CD14-positive monocyte (primary cell): ENCODE results near the gene MRPS2. TPM values are rescaled to one million over a fixed set of nuclear protein-coding genes. Genes with fewer than 3 reads are reported as not detected.

ENCODE experiments used
- DNase-seq, 3 donors: peaks; one replicate each; pipeline ENCODE4 v3.0.0-alpha.2; 2011 to 2022
- H2AFZ ChIP-seq: 2 replicates; pipeline ENCODE4 v1.6.0; 2012; ENCODE audit warnings: mild to moderate bottlenecking, low read depth, low read length, inconsistent platforms; ENCODE audit not compliant: insufficient read depth, poor library complexity, severe bottlenecking
- H3K27ac ChIP-seq, 2 donors: 1 replicate in 1 of 2; 2 replicates in 1 of 2; pipeline ENCODE4 v1.5.1; 2012 to 2013; ENCODE audit warnings: low read length in 2 of 2, control low read depth in 1 of 2, inconsistent platforms in 1 of 2, low read depth in 1 of 2, mild to moderate bottlenecking in 1 of 2
- H3K27me3 ChIP-seq, 2 donors: one replicate each; pipeline versions ENCODE4 v1.6.0 to v1.6.1; 2011 to 2013; ENCODE audit warnings: low read length in 2 of 2; ENCODE audit not compliant: control insufficient read depth in 2 of 2, insufficient read depth in 2 of 2
- H3K36me3 ChIP-seq, 2 donors: replicated peaks in 1 of 2; 1 replicate in 1 of 2; 2 replicates in 1 of 2; pipeline versions ENCODE4 v1.5.1 to v1.6.1; 2012 to 2013; ENCODE audit warnings: low read length in 2 of 2, control low read depth in 1 of 2, inconsistent platforms in 1 of 2, mild to moderate bottlenecking in 1 of 2; ENCODE audit not compliant: insufficient read depth in 2 of 2, control insufficient read depth in 1 of 2
- H3K4me1 ChIP-seq, 2 donors: 1 replicate in 1 of 2; 2 replicates in 1 of 2; pipeline versions ENCODE4 v1.5.1 to v1.6.1; 2012 to 2013; ENCODE audit warnings: low read length in 2 of 2, control low read depth in 1 of 2, inconsistent platforms in 1 of 2, mild to moderate bottlenecking in 1 of 2, moderate library complexity in 1 of 2; ENCODE audit not compliant: insufficient read depth in 2 of 2, control insufficient read depth in 1 of 2
- H3K4me2 ChIP-seq: replicated peaks from 2 replicates; pipeline ENCODE3; 2012; ENCODE audit warnings: low read length, moderate library complexity, mild to moderate bottlenecking; ENCODE audit not compliant: poor library complexity, severe bottlenecking; ENCODE audit errors: extremely low read depth
- H3K4me3 ChIP-seq, 3 experiments: fragments of 200-600 bp in 1 of 3; sonication (generic) in 1 of 3; replicated peaks in 1 of 3; 1 replicate in 2 of 3; 2 replicates in 1 of 3; pipeline ENCODE4 v1.5.1; 2011 to 2013; ENCODE audit warnings: low read length in 3 of 3, mild to moderate bottlenecking in 3 of 3, control low read depth in 2 of 3, low read depth in 2 of 3, inconsistent platforms in 1 of 3, moderate library complexity in 1 of 3
- H3K79me2 ChIP-seq: 2 replicates; pipeline ENCODE4 v1.6.0; 2012; ENCODE audit warnings: mild to moderate bottlenecking, control low read depth, inconsistent platforms, low read length, moderate library complexity; ENCODE audit not compliant: insufficient read depth
- H3K9ac ChIP-seq: 2 replicates; pipeline ENCODE4 v1.6.0; 2017; ENCODE audit warnings: low read length, mild to moderate bottlenecking; ENCODE audit not compliant: insufficient read depth, poor library complexity, severe bottlenecking
- H3K9me3 ChIP-seq, 2 donors: replicated peaks in 1 of 2; 1 replicate in 1 of 2; 2 replicates in 1 of 2; pipeline versions ENCODE4 v1.5.1 to v1.6.1; 2012 to 2013; ENCODE audit warnings: low read length in 2 of 2, control low read depth in 1 of 2; ENCODE audit not compliant: control insufficient read depth in 1 of 2, insufficient read depth in 1 of 2
- H4K20me1 ChIP-seq: 2 replicates; pipeline ENCODE4 v1.6.0; 2012; ENCODE audit warnings: mild to moderate bottlenecking, low read length, control low read depth, moderate library complexity; ENCODE audit not compliant: insufficient read depth
- H3K27ac Mint-ChIP-seq, 7 donors: one replicate each; pipeline ENCODE4 v1.8.0; 2020; ENCODE audit warnings: mild to moderate bottlenecking in 7 of 7, mixed read lengths in 7 of 7, moderate library complexity in 6 of 7, inconsistent platforms in 2 of 7
- H3K27me3 Mint-ChIP-seq, 3 donors: one replicate each; pipeline ENCODE4 v1.8.0; 2021 to 2022; ENCODE audit warnings: low read depth in 3 of 3, mild to moderate bottlenecking in 3 of 3, mixed read lengths in 3 of 3, moderate library complexity in 3 of 3, inconsistent platforms in 1 of 3
- H3K36me3 Mint-ChIP-seq, 2 donors: one replicate each; pipeline ENCODE4 v1.8.0; 2020; ENCODE audit warnings: mixed read lengths in 2 of 2, inconsistent platforms in 1 of 2, mild to moderate bottlenecking in 1 of 2
- H3K4me1 Mint-ChIP-seq: one replicate; pipeline ENCODE4 v1.8.0; 2020; ENCODE audit warnings: mild to moderate bottlenecking, mixed read lengths
- H3K4me3 Mint-ChIP-seq, 2 donors: one replicate each; pipeline ENCODE4 v1.8.0; 2020; ENCODE audit warnings: mild to moderate bottlenecking in 2 of 2, mixed read lengths in 2 of 2, moderate library complexity in 1 of 2
- H3K9me3 Mint-ChIP-seq, 7 donors: one replicate each; pipeline ENCODE4 v1.8.0; 2020 to 2022; ENCODE audit warnings: mixed read lengths in 7 of 7, mild to moderate bottlenecking in 6 of 7, moderate library complexity in 6 of 7, inconsistent platforms in 2 of 7
- CTCF ChIP-seq: fragments of 200-600 bp; IDR thresholded peaks from one replicate; pipeline ENCODE4 v1.8.0; 2022; ENCODE audit warnings: antibody characterized with exemption, mild to moderate bottlenecking
- WGBS: methylation state at CpG from one replicate; pipeline ENCODE4 v1.1.5; 2013; ENCODE audit warnings: missing lambda C conversion rate; ENCODE audit not compliant: insufficient coverage; 5-methylcytosine and 5-hydroxymethylcytosine counted together
- intact Hi-C, 2 donors: fragments of 100-400 bp; cut with micrococcal nuclease; formaldehyde crosslinking; loops; one replicate each; pipeline versions ENCODE4 v1.15.0 to v1.15.1; 2023
- polyA plus RNA-seq, 3 donors: library from polyadenylated mRNA; depleted of rRNA in 1 of 3; unstranded in 2 of 3; stranded (reverse) in 1 of 3; fragments of 300-500 nt in 2 of 3; fragments of >200 nt in 1 of 3; fragmentation: Illumina TruSeq in 2 of 3; gene quantifications; 1 replicate in 2 of 3; 2 replicates in 1 of 3; pipeline ENCODE4 v1.2.3, GENCODE V29; 2012 to 2021

Gene MRPS2
- polyA plus RNA-seq, 3 donors, result 27.9 to 54.4 (median 30.2) TPM

GRCh38 chr9:135516132-135516860 is 15.8 kb downstream of the MRPS2 start:
- Histone ChIP-seq H3K9ac (no peak overlapping the region), H3K4me2 (no peak overlapping the region), H3K27ac (no peak overlapping the region), H3K36me3 (no peaks in the 10 kb centered on the region), H3K4me3 (no peak overlapping the region), H3K9me3 (no peaks in the 10 kb centered on the region), H3K79me2 (no peaks in the 10 kb centered on the region), H3K27me3 (no peaks in the 10 kb centered on the region), H2AFZ (no peak overlapping the region), H4K20me1 (no peaks in the 10 kb centered on the region), H3K4me1 (no peaks in the 10 kb centered on the region)
- Mint-ChIP-seq H3K27ac (no peak overlapping the region), H3K4me3 (peak overlapping the region in 1 of 2 donors; percentile 20), H3K27me3 (peaks cover 13 to 22% (median 18%) of the 10 kb centered on the region in 3 donors), H3K36me3 (no peaks in the 10 kb centered on the region), H3K9me3 (peaks cover 0 to 2% (median 0%) of the 10 kb centered on the region in 7 donors), H3K4me1 (peaks cover 3% of the 10 kb centered on the region)
- no peak for DNase-seq
- intact Hi-C loops, result no loop called here
- WGBS, result 62% methylated on average over 20 of the region's 25 CpGs
- no peak for TF ChIP-seq CTCF

DNA sequence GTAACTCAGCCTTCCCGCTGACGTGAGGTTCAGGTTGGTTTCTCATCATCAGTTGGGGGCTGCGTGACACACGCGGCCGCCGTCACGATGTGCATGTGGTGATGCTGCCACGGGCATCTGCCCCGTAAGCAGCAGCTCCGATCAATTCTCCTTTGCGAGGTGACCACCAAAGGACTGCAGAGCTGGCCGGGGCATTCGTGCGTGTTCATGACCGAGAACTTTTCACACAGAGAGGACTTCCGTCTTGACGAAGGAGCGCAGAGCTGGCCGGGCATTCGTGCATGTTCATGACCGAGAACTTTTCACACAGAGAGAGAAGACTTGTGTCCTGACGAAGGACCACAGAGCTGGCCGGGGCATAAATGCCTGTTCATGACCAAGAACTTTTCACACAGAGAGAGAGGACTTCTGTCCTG is 16.9 kb downstream of the MRPS2 start:
- DNase-seq, result no peak
- H4K20me1 ChIP-seq, result no peaks in the 10 kb centered on the region
- intact Hi-C loops, result no loop called here
- H3K4me1 ChIP-seq, result no peaks in the 10 kb centered on the region
- Mint-ChIP-seq H3K27me3 (peaks cover 13 to 22% (median 14%) of the 10 kb centered on the region in 3 donors), H3K4me1 (no peaks in the 10 kb centered on the region), H3K9me3 (peaks cover 0 to 2% (median 0%) of the 10 kb centered on the region in 7 donors), H3K27ac (no peak overlapping the region), H3K36me3 (no peaks in the 10 kb centered on the region), H3K4me3 (no peak overlapping the region)
- H3K4me3 ChIP-seq, result no peak overlapping the region
- no peak overlapping the region for H3K27ac ChIP-seq
- H3K4me2 ChIP-seq, result no peak overlapping the region
- WGBS, result 95% methylated on average over 24 of the region's 24 CpGs
- no peak overlapping the region for H3K9ac ChIP-seq
- no peaks in the 10 kb centered on the region for H3K36me3 ChIP-seq
- no peak for TF ChIP-seq CTCF
- no peak overlapping the region for H2AFZ ChIP-seq
- H3K27me3 ChIP-seq, result no peaks in the 10 kb centered on the region
- no peaks in the 10 kb centered on the region for H3K9me3 ChIP-seq
- no peaks in the 10 kb centered on the region for H3K79me2 ChIP-seq
